BLaER1 (cell line): ENCODE data around the gene OAT.
"Not testable (repeated sequence)": the region's sequence is repeated elsewhere in the genome, so short reads cannot be mapped to it uniquely, and the experiment has no call there.

Experiments
- H3K27ac ChIP-seq: shearing (Covaris generic); formaldehyde crosslinking; 2 replicates; pipeline ENCODE4 v1.8.1; 2022
- H3K27me3 ChIP-seq: shearing (Covaris generic); formaldehyde crosslinking; 2 replicates; pipeline ENCODE4 v1.8.1; 2022
- H3K36me3 ChIP-seq: shearing (Covaris generic); formaldehyde crosslinking; 2 replicates; pipeline ENCODE4 v1.8.1; 2022
- H3K4me1 ChIP-seq: shearing (Covaris generic); formaldehyde crosslinking; 2 replicates; pipeline ENCODE4 v1.8.1; 2022
- H3K4me2 ChIP-seq: shearing (Covaris generic); formaldehyde crosslinking; 2 replicates; pipeline ENCODE4 v1.8.1; 2022
- H3K4me3 ChIP-seq: shearing (Covaris generic); formaldehyde crosslinking; 2 replicates; pipeline ENCODE4 v1.8.1; 2022
- H3K9ac ChIP-seq: shearing (Covaris generic); formaldehyde crosslinking; 2 replicates; pipeline ENCODE4 v1.8.1; 2022
- H3K9me3 ChIP-seq: shearing (Covaris generic); formaldehyde crosslinking; 2 replicates; pipeline ENCODE4 v1.8.1; 2022
- H4K20me1 ChIP-seq: shearing (Covaris generic); formaldehyde crosslinking; 2 replicates; pipeline ENCODE4 v1.8.1; 2022
- Cebpa-rat ChIP-seq: shearing (Covaris generic); IDR thresholded peaks from 2 replicates; pipeline ENCODE4 v1.8.1; 2022

The OAT gene

GRCh38 chr10:124448696-124449169 lies 30.0 kb upstream of the OAT start:
- Histone ChIP-seq H3K4me2 (no peak overlapping the region), H3K4me1 (no peaks in the 10 kb centered on the region), H3K36me3 (no peaks in the 10 kb centered on the region), H3K27me3 (peaks cover 90% of the 10 kb centered on the region), H3K27ac (no peak overlapping the region), H3K9ac (no peak overlapping the region), H3K4me3 (no peak overlapping the region), H3K9me3 (peaks cover 28% of the 10 kb centered on the region), H4K20me1 (peaks cover 31% of the 10 kb centered on the region)
- TF ChIP-seq Cebpa-rat, result no peak

- Histone ChIP-seq H3K36me3 (no peaks in the 10 kb centered on the region), H3K9me3 (peaks cover 28% of the 10 kb centered on the region), H3K27me3 (peaks cover 82% of the 10 kb centered on the region), H3K9ac (no peak overlapping the region), H3K27ac (no peak overlapping the region), H3K4me3 (peak overlapping the region; percentile 15; the same call in 1 of the 2 replicates), H3K4me1 (no peaks in the 10 kb centered on the region), H3K4me2 (no peak overlapping the region), H4K20me1 (peaks cover 31% of the 10 kb centered on the region)
- no peak for TF ChIP-seq Cebpa-rat
Measured at GRCh38 chr10:124447751-124448466, 29.2 kb upstream of the OAT start.

GRCh38 chr10:124446830-124447750 lies 28.4 kb upstream of the OAT start:
- H3K4me2 ChIP-seq, result no peak overlapping the region
- peaks cover 74% of the 10 kb centered on the region for H3K27me3 ChIP-seq
- no peak overlapping the region for H3K9ac ChIP-seq
- no peak overlapping the region; the same call in 1 of the 2 replicates for H3K4me3 ChIP-seq
- H4K20me1 ChIP-seq, result peaks cover 31% of the 10 kb centered on the region
- no peak overlapping the region for H3K27ac ChIP-seq
- TF ChIP-seq Cebpa-rat, result no peak
- no peaks in the 10 kb centered on the region for H3K4me1 ChIP-seq
- peaks cover 28% of the 10 kb centered on the region for H3K9me3 ChIP-seq
- H3K36me3 ChIP-seq, result no peaks in the 10 kb centered on the region

DNA sequence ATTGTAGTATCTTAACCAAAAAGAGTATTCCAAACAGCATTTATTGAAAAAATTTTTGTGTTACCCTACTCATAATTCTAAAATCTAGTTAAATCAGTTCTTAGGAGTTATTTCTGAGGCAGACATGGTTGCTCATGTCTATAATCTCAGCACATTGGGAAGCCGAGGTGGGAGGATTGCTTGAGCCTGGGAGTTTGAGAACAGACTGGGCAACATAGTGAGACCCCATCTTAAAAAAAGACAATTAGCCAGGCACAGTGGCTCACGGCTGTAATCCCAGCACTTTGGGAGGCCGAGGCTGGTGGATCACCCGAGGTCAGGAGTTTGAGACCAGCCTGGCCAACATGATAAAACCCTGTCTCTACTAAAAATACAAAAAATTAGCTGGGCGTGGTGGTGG lies 23.0 kb upstream of the OAT start:
- not testable (repeated sequence) for H3K9ac ChIP-seq, H3K27ac ChIP-seq, H3K36me3 ChIP-seq, H3K4me3 ChIP-seq, H3K4me2 ChIP-seq, H3K9me3 ChIP-seq, H4K20me1 ChIP-seq
- Histone ChIP-seq H3K27me3 (peaks cover 20% of the 10 kb centered on the region), H3K4me1 (peaks cover 10% of the 10 kb centered on the region)

DNA sequence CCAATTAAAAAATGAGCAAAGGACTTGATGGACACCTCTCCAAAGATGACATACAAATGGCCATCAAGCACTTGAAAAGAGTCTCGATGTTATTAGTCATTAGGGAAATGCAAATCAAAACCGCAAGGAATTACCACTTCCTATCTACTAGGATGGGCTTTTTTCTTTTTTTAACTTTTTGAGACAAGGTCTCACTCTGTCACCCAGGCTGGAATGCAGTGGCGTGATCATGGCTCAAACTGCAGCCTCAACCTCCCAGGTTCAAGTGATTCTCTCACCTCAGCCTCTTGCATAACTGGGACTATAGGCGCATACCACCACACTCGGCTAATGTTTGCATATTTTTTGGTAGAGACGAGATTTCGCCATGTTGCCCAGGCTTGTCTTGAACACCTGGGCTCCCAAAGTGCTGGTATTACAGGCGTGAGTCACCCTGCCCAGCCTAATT lies 17.5 kb upstream of the OAT start:
- H3K27ac ChIP-seq, result no peak overlapping the region
- peaks cover 22% of the 10 kb centered on the region for H3K4me1 ChIP-seq
- H3K27me3 ChIP-seq, result no peaks in the 10 kb centered on the region
- H3K9ac ChIP-seq, result no peak overlapping the region
- H3K36me3 ChIP-seq, result no peaks in the 10 kb centered on the region
- TF ChIP-seq Cebpa-rat, result no peak
- peak overlapping the region; percentile 86 for H3K4me2 ChIP-seq
- H3K4me3 ChIP-seq, result no peak overlapping the region
- H4K20me1 ChIP-seq, result no peaks in the 10 kb centered on the region
- H3K9me3 ChIP-seq, result no peaks in the 10 kb centered on the region

GRCh38 chr10:124435683-124436082 lies 17.0 kb upstream of the OAT start:
- H3K27ac ChIP-seq, H3K9me3 ChIP-seq: not testable (repeated sequence)
- peak overlapping the region; percentile 86 for H3K4me2 ChIP-seq

DNA sequence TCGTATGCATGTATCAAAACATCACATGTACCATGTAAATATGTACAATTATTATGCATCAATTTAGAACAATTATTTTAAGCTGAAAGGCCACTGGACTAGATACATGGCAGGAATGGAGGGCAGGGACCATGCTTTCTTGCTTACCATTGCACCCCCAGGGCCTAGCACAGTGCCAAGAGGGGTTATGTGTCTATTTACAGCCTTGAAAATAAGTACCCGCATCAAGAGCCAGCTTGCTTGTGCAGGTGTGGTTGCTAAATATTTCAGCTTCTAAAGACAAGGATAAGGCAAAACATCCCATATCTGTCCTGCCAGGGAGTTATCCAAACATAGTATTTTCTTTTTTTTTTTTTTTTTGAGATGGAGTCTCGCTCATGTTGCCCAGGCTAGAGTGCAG lies 14.7 kb upstream of the OAT start:
- Histone ChIP-seq H3K9me3 (no peaks in the 10 kb centered on the region), H3K9ac (no peak overlapping the region), H3K36me3 (no peaks in the 10 kb centered on the region), H4K20me1 (no peaks in the 10 kb centered on the region), H3K4me2 (no peak overlapping the region), H3K27me3 (no peaks in the 10 kb centered on the region), H3K4me3 (no peak overlapping the region), H3K4me1 (peaks cover 22% of the 10 kb centered on the region), H3K27ac (no peak overlapping the region)
- no peak for TF ChIP-seq Cebpa-rat

More at GRCh38 chr10:124435683-124436082, 17.0 kb upstream of the OAT start:
- H3K4me3 ChIP-seq, H3K9ac ChIP-seq, H3K27me3 ChIP-seq, H3K36me3 ChIP-seq, H4K20me1 ChIP-seq: not testable (repeated sequence)
- H3K4me1 ChIP-seq, result peaks cover 22% of the 10 kb centered on the region

DNA sequence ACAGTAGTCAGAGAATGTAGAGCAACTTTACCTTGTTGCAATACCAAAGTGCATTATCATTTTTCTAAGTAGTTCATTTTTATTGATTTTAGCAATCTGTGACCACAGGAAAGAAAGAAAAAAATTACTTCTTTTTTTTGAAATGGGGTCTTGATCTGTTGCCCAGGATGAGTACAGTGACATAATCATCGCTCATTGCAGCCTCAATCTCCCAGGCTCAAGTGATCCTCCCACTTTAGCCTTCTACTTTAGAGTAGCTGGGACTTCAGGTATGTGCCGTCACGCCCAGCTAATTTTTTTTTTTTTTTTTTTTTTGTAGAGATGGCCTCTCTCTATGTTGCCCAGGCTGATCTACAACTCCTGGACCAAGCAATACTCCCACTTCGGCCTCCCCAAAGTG lies 11.4 kb upstream of the OAT start:
- H3K4me2 ChIP-seq, result no peak overlapping the region
- H3K27me3 ChIP-seq, result no peaks in the 10 kb centered on the region
- H3K4me3 ChIP-seq, result no peak overlapping the region
- no peaks in the 10 kb centered on the region for H3K9me3 ChIP-seq
- H4K20me1 ChIP-seq, result no peaks in the 10 kb centered on the region
- no peak overlapping the region for H3K9ac ChIP-seq
- no peaks in the 10 kb centered on the region for H3K4me1 ChIP-seq
- no peak overlapping the region for H3K27ac ChIP-seq
- no peaks in the 10 kb centered on the region for H3K36me3 ChIP-seq
- no peak for TF ChIP-seq Cebpa-rat

DNA sequence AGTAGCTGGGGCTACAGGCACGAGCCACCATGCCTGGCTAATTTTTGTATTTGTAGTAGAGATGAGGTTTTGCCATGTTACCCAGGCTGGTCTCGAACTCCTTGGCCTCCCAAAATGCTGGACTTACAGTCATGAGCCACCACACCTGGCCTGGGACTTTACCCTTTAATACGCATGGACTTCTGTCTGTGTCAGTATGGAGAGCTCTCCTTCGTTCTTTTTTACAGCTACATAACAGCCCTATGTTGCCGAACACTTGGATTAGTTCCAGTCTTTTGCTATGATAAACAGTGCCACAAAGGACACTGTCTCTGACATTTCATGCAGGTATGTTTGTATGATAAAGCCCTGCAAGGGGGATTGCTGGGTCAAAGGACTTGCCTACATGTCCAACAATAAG lies 10.9 kb upstream of the OAT start:
- Histone ChIP-seq H3K27me3 (no peaks in the 10 kb centered on the region), H3K4me3 (no peak overlapping the region), H3K4me1 (no peaks in the 10 kb centered on the region), H4K20me1 (no peaks in the 10 kb centered on the region), H3K27ac (no peak overlapping the region), H3K9ac (no peak overlapping the region), H3K9me3 (no peaks in the 10 kb centered on the region), H3K36me3 (no peaks in the 10 kb centered on the region), H3K4me2 (no peak overlapping the region)
- TF ChIP-seq Cebpa-rat, result no peak

- H3K4me3 ChIP-seq, result no peak overlapping the region
- H3K27ac ChIP-seq, result no peak overlapping the region
- no peak overlapping the region for H3K4me2 ChIP-seq
- no peak for TF ChIP-seq Cebpa-rat
- H3K27me3 ChIP-seq, result no peaks in the 10 kb centered on the region
- no peaks in the 10 kb centered on the region for H3K4me1 ChIP-seq
- H4K20me1 ChIP-seq, result no peaks in the 10 kb centered on the region
- H3K9ac ChIP-seq, result no peak overlapping the region
- no peaks in the 10 kb centered on the region for H3K36me3 ChIP-seq
- H3K9me3 ChIP-seq, result no peaks in the 10 kb centered on the region
Measured at GRCh38 chr10:124428207-124428777, 9.6 kb upstream of the OAT start.
